ENCODE data around the gene SCGB3A2.

The SCGB3A2 gene

GRCh38 chr5:147918899-147919298 lies 40.4 kb downstream of the SCGB3A2 start:
- TF ChIP-seq CTCF (IDR thresholded peaks at IDR 0.05; ENCODE audit: low read length, missing control alignments), result no peak
- H3K4me3 ChIP-seq (replicated peaks; ENCODE audit: low read depth, low read length), result no peak overlapping the region
- no peak for DNase-seq (ENCODE audit: low read depth)

DNA sequence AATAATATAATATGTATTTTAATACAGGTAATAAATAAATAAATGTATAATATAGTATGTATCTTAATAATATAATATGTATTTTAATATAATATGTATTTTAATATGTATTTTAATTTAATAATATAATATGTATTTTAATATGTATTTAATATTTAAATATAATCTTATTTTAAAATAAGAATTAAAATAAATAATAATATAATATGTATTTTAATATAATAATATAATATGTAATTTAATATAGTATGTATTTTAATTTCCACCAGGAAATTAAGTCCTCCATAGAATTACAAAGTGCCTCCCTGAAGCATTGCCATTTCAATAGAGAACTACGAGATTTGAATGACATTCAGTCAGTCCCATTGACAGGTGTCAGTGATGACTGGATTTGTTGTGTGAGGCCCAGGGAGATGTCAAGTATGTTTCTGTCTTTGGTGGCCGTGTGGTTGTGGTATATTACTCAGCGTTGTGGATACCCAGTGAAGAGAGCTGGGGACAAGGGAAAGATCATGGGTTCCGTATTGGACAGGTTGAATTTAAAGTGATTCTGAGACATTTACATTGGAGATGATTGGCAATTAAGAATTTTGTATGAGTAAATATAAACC lies 42.0 kb downstream of the SCGB3A2 start:
- no peak for TF ChIP-seq CTCF (IDR thresholded peaks at IDR 0.05; ENCODE audit: low read length, missing control alignments)
- no peak overlapping the region for H3K4me3 ChIP-seq (replicated peaks; ENCODE audit: low read depth, low read length)
- no peak for DNase-seq (ENCODE audit: low read depth)

DNA sequence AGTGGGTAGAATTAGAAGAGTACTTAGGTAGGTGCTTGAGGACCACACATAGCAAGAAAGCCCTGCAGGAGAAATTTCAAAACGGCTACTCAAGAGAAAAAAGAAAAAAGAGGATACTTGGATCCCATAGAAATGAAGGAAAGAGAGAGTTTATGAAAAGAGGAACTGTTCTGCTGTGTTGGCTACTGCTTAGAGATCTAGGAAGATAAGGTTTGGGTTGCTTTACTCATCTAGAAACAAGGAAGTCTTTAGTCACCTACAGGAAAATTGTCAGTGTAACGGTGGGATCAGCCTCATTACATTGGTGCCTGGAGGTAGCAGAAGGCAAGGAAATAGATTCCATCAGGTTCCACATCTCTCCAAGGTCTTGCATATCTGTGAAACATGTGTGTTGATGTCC lies 42.6 kb downstream of the SCGB3A2 start:
- no peak for TF ChIP-seq CTCF (IDR thresholded peaks at IDR 0.05; ENCODE audit: low read length, missing control alignments)
- no peak for DNase-seq (ENCODE audit: low read depth)

GRCh38 chr5:147925020-147925419 lies 46.5 kb downstream of the SCGB3A2 start:
- DNase-seq (ENCODE audit: low read depth), result no peak
- no peak for TF ChIP-seq CTCF (IDR thresholded peaks at IDR 0.05; ENCODE audit: low read length, missing control alignments)

More for the DNA sequence above, 42.6 kb downstream of the SCGB3A2 start:
- H3K4me3 ChIP-seq (replicated peaks; ENCODE audit: low read depth, low read length), result no peak overlapping the region

GRCh38 chr5:147927901-147928300 lies 49.4 kb downstream of the SCGB3A2 start:
- no peak for DNase-seq (ENCODE audit: low read depth)
- no peak overlapping the region for H3K4me3 ChIP-seq (replicated peaks; ENCODE audit: low read depth, low read length)
- TF ChIP-seq CTCF (IDR thresholded peaks at IDR 0.05; ENCODE audit: low read length, missing control alignments), result no peak

More at GRCh38 chr5:147925020-147925419, 46.5 kb downstream of the SCGB3A2 start:
- H3K4me3 ChIP-seq (replicated peaks; ENCODE audit: low read depth, low read length), result no peak overlapping the region

DNA sequence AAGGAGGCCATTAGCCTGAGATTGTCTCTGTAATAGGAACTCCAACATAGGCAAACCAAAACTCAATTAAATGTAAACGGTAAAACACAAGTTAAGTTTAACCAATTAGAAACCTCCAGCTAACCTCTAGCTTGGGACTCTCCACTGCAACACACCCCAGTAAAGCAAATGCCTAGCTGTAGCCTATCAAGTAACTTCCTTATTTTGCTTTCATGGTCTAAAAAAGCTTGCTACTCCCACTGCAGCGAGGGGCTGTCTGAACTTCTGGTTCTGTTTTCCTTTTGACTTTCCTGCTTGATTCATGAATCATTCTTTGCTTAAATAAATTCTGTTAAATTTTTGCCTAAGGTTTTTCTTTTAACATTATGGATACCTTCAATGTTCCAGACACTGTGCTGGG lies 52.3 kb downstream of the SCGB3A2 start:
- no peak for TF ChIP-seq CTCF (IDR thresholded peaks at IDR 0.05; ENCODE audit: low read length, missing control alignments)
- no peak overlapping the region for H3K4me3 ChIP-seq (replicated peaks; ENCODE audit: low read depth, low read length)
- DNase-seq (ENCODE audit: low read depth), result no peak

Measured in fibroblast of pulmonary artery (primary cell).